Astrocyte (in vitro differentiated cells and primary cell): ENCODE results near the gene FILIP1L. TPM values are rescaled to one million over a fixed set of nuclear protein-coding genes. Genes with fewer than 3 reads are reported as not detected.
A peak's percentile ranks its signal among the peaks of the same experiment; 100 is the strongest.

ENCODE experiments used
- DNase-seq: peaks from one replicate; pipeline ENCODE4 v3.0.0-alpha.2; 2010; ENCODE audit warnings: low read depth
- FAIRE-seq: peaks from 2 replicates; lab custom pipeline; 2011; peaks lifted over from hg19 to GRCh38; lab: Jason Lieb, UNC
- H2AFZ ChIP-seq: 2 replicates; pipeline ENCODE4 v1.6.0; 2012; ENCODE audit warnings: low read depth, low read length, inconsistent platforms
- H3K27ac ChIP-seq: 2 replicates; pipeline ENCODE4 v1.5.1; 2011; ENCODE audit warnings: low read depth, low read length, inconsistent platforms
- H3K27me3 ChIP-seq: 2 replicates; pipeline ENCODE4 v1.6.0; 2011; ENCODE audit warnings: low read length, inconsistent platforms; ENCODE audit not compliant: insufficient read depth
- H3K36me3 ChIP-seq: 2 replicates; pipeline ENCODE4 v1.5.1; 2011; ENCODE audit warnings: low read length, inconsistent platforms; ENCODE audit not compliant: insufficient read depth
- H3K4me1 ChIP-seq: 2 replicates; pipeline ENCODE4 v1.5.1; 2011; ENCODE audit warnings: low read length, inconsistent platforms; ENCODE audit not compliant: insufficient read depth
- H3K4me2 ChIP-seq: 2 replicates; pipeline ENCODE4 v1.6.0; 2012; ENCODE audit warnings: low read length, inconsistent platforms
- H3K4me3 ChIP-seq: 2 replicates; pipeline ENCODE4 v1.5.1; 2011; ENCODE audit warnings: low read depth, mild to moderate bottlenecking, low read length, inconsistent platforms; ENCODE audit not compliant: insufficient read depth
- H3K79me2 ChIP-seq: 2 replicates; pipeline ENCODE4 v1.6.0; 2012; ENCODE audit warnings: mild to moderate bottlenecking, low read length, inconsistent platforms; ENCODE audit not compliant: insufficient read depth
- H3K9ac ChIP-seq: 2 replicates; pipeline ENCODE4 v1.6.0; 2012; ENCODE audit warnings: mild to moderate bottlenecking, low read length, inconsistent platforms
- H3K9me3 ChIP-seq: 2 replicates; pipeline ENCODE4 v1.5.1; 2012; ENCODE audit warnings: low read depth, mild to moderate bottlenecking, low read length, inconsistent platforms; ENCODE audit not compliant: insufficient read depth
- H4K20me1 ChIP-seq: 2 replicates; pipeline ENCODE4 v1.6.0; 2012; ENCODE audit warnings: low read length, inconsistent platforms; ENCODE audit not compliant: insufficient read depth
- H3K27ac Mint-ChIP-seq: one replicate; pipeline ENCODE4 v1.8.0; 2021; ENCODE audit warnings: mild to moderate bottlenecking, mixed read lengths; ENCODE audit not compliant: unreplicated experiment
- H3K27me3 Mint-ChIP-seq: one replicate; pipeline ENCODE4 v1.8.0; 2021; ENCODE audit warnings: low read depth, mixed read lengths; ENCODE audit not compliant: unreplicated experiment
- H3K36me3 Mint-ChIP-seq: one replicate; pipeline ENCODE4 v1.8.0; 2021; ENCODE audit warnings: low read depth, mixed read lengths; ENCODE audit not compliant: unreplicated experiment
- H3K4me1 Mint-ChIP-seq: one replicate; pipeline ENCODE4 v1.8.0; 2021; ENCODE audit warnings: low read depth, mixed read lengths; ENCODE audit not compliant: unreplicated experiment
- H3K4me3 Mint-ChIP-seq: one replicate; pipeline ENCODE4 v1.8.0; 2021; ENCODE audit warnings: mild to moderate bottlenecking, moderate library complexity, mixed read lengths; ENCODE audit not compliant: unreplicated experiment
- H3K9me3 Mint-ChIP-seq: one replicate; pipeline ENCODE4 v1.8.0; 2021; ENCODE audit warnings: mild to moderate bottlenecking, mixed read lengths; ENCODE audit not compliant: unreplicated experiment
- CTCF ChIP-seq: IDR thresholded peaks from 2 replicates; pipeline ENCODE4 v1.5.1; 2011; ENCODE audit warnings: low read depth, mild to moderate bottlenecking, inconsistent platforms, low read length, moderate library complexity; ENCODE audit not compliant: insufficient read depth
- EZH2 ChIP-seq: IDR thresholded peaks from 2 replicates; pipeline ENCODE4 v1.6.1; 2012; ENCODE audit warnings: mild to moderate bottlenecking, low read length, inconsistent platforms; ENCODE audit not compliant: insufficient read depth
- total RNA-seq: library from RNA; stranded (reverse); gene quantifications from 2 replicates; pipeline ENCODE4 v1.2.1, GENCODE V29; 2021

The FILIP1L gene
- total RNA-seq, 1 donor from 2014 or later = 209 TPM

GRCh38 chr3:99918715-99919114 lies 195.6 kb downstream of the FILIP1L start:
- no peak for FAIRE-seq

GRCh38 chr3:99915906-99916432 lies 198.3 kb downstream of the FILIP1L start:
- H3K27ac Mint-ChIP-seq = no peak overlapping the region
- FAIRE-seq (no peak), DNase-seq (no peak)
- no peak overlapping the region for H2AFZ ChIP-seq
- no peaks in the 10 kb centered on the region for H3K27me3 Mint-ChIP-seq
- H3K27ac ChIP-seq = no peak overlapping the region
- TF ChIP-seq EZH2 (no peak), CTCF (no peak)
- H3K27me3 ChIP-seq = no peaks in the 10 kb centered on the region
- no peak overlapping the region for H3K4me3 Mint-ChIP-seq
- no peaks in the 10 kb centered on the region for H3K36me3 Mint-ChIP-seq
- peaks cover 16% of the 10 kb centered on the region for H3K4me1 Mint-ChIP-seq
- no peak overlapping the region for H3K4me2 ChIP-seq
- peaks cover 7% of the 10 kb centered on the region for H3K4me1 ChIP-seq
- no peaks in the 10 kb centered on the region for H3K36me3 ChIP-seq
- no peak overlapping the region for H3K9ac ChIP-seq
- no peak overlapping the region for H3K4me3 ChIP-seq
- H3K9me3 ChIP-seq = no peaks in the 10 kb centered on the region
- no peaks in the 10 kb centered on the region for H3K79me2 ChIP-seq
- no peaks in the 10 kb centered on the region for H3K9me3 Mint-ChIP-seq
- no peaks in the 10 kb centered on the region for H4K20me1 ChIP-seq

More at GRCh38 chr3:99918715-99919114, 195.6 kb downstream of the FILIP1L start:
- Histone ChIP-seq H3K4me2 (no peak overlapping the region), H3K4me1 (peaks cover 8% of the 10 kb centered on the region), H3K9ac (no peak overlapping the region), H3K27ac (no peak overlapping the region), H3K27me3 (no peaks in the 10 kb centered on the region), H4K20me1 (no peaks in the 10 kb centered on the region), H2AFZ (no peak overlapping the region), H3K9me3 (no peaks in the 10 kb centered on the region), H3K4me3 (no peak overlapping the region), H3K79me2 (no peaks in the 10 kb centered on the region), H3K36me3 (no peaks in the 10 kb centered on the region)
- Mint-ChIP-seq H3K27me3 (no peaks in the 10 kb centered on the region), H3K36me3 (no peaks in the 10 kb centered on the region), H3K4me1 (peaks cover 15% of the 10 kb centered on the region), H3K27ac (no peak overlapping the region), H3K9me3 (no peaks in the 10 kb centered on the region), H3K4me3 (no peak overlapping the region)
- TF ChIP-seq EZH2 = no peak
- no peak for TF ChIP-seq CTCF
- peak; percentile 40 for DNase-seq

- no peaks in the 10 kb centered on the region for H3K36me3 ChIP-seq
- FAIRE-seq = no peak
- DNase-seq = no peak
- H3K4me2 ChIP-seq = no peak overlapping the region
- no peaks in the 10 kb centered on the region for H3K9me3 ChIP-seq
- Mint-ChIP-seq H3K4me3 (no peak overlapping the region), H3K27ac (peak overlapping the region; percentile 62), H3K9me3 (no peaks in the 10 kb centered on the region), H3K27me3 (no peaks in the 10 kb centered on the region), H3K36me3 (no peaks in the 10 kb centered on the region), H3K4me1 (peaks cover 30% of the 10 kb centered on the region)
- no peaks in the 10 kb centered on the region for H3K79me2 ChIP-seq
- H3K4me3 ChIP-seq = no peak overlapping the region
- H4K20me1 ChIP-seq = no peaks in the 10 kb centered on the region
- TF ChIP-seq CTCF = no peak
- no peak for TF ChIP-seq EZH2
- no peak overlapping the region for H3K27ac ChIP-seq
- H3K4me1 ChIP-seq = peaks cover 20% of the 10 kb centered on the region
- no peak overlapping the region for H2AFZ ChIP-seq
- H3K9ac ChIP-seq = no peak overlapping the region
- H3K27me3 ChIP-seq = no peaks in the 10 kb centered on the region
These were observed 202.9 kb downstream of the FILIP1L start for GRCh38 chr3:99911433-99911832.
